Mononuclear cell (primary cell): ENCODE results near the gene INTS7. TPM values are rescaled to one million over a fixed set of nuclear protein-coding genes. Genes with fewer than 3 reads are reported as not detected.
"Not testable (repeated sequence)": the region's sequence is repeated elsewhere in the genome, so short reads cannot be mapped to it uniquely, and the experiment has no call there.

ENCODE experiments used
- H3K27me3 ChIP-seq: 2 replicates; pipeline ENCODE4 v1.6.0; 2011; ENCODE audit warnings: low read length, control low read depth; ENCODE audit not compliant: insufficient read depth
- H3K4me1 ChIP-seq: 2 replicates; pipeline ENCODE4 v1.5.1; 2011; ENCODE audit warnings: mild to moderate bottlenecking, low read length, control low read depth; ENCODE audit not compliant: insufficient read depth
- H3K4me3 ChIP-seq: 2 replicates; pipeline ENCODE4 v1.5.1; 2011; ENCODE audit warnings: mild to moderate bottlenecking, low read length, moderate library complexity
- H3K9me3 ChIP-seq: 2 replicates; pipeline ENCODE4 v1.5.1; 2011; ENCODE audit warnings: low read depth, mild to moderate bottlenecking, control low read depth, low read length
- total RNA-seq: library from RNA; depleted of rRNA; stranded (reverse); fragments of >200 nt; gene quantifications from one replicate; pipeline ENCODE4 v1.2.3, GENCODE V29; 2012

INTS7 gene
- total RNA-seq, 1 donor, result 3.8 TPM

GRCh38 chr1:211920141-211920572 lies 115.2 kb downstream of the INTS7 start:
- no peaks in the 10 kb centered on the region for H3K4me1 ChIP-seq

GRCh38 chr1:211918843-211919414 lies 116.4 kb downstream of the INTS7 start:
- Histone ChIP-seq H3K4me3 (no peak overlapping the region), H3K4me1 (no peaks in the 10 kb centered on the region), H3K27me3 (no peaks in the 10 kb centered on the region), H3K9me3 (no peaks in the 10 kb centered on the region)

More at GRCh38 chr1:211920141-211920572, 115.2 kb downstream of the INTS7 start:
- H3K27me3 ChIP-seq, result no peaks in the 10 kb centered on the region
- H3K4me3 ChIP-seq, result no peak overlapping the region
- no peaks in the 10 kb centered on the region for H3K9me3 ChIP-seq

- H3K4me1 ChIP-seq, H3K4me3 ChIP-seq, H3K27me3 ChIP-seq, H3K9me3 ChIP-seq: not testable (repeated sequence)
Observed at GRCh38 chr1:211916458-211916857, 118.9 kb downstream of the INTS7 start.

GRCh38 chr1:211915924-211916323 lies 119.4 kb downstream of the INTS7 start:
- peaks cover 4% of the 10 kb centered on the region for H3K4me1 ChIP-seq
- no peaks in the 10 kb centered on the region for H3K9me3 ChIP-seq
- H3K27me3 ChIP-seq, result no peaks in the 10 kb centered on the region
- H3K4me3 ChIP-seq, result no peak overlapping the region

GRCh38 chr1:211912844-211913432 lies 122.4 kb downstream of the INTS7 start:
- Histone ChIP-seq H3K4me1 (peaks cover 31% of the 10 kb centered on the region), H3K4me3 (no peak overlapping the region), H3K27me3 (no peaks in the 10 kb centered on the region), H3K9me3 (no peaks in the 10 kb centered on the region)

GRCh38 chr1:211912038-211912437 lies 123.3 kb downstream of the INTS7 start:
- Histone ChIP-seq H3K27me3 (no peaks in the 10 kb centered on the region), H3K4me3 (no peak overlapping the region), H3K4me1 (peaks cover 32% of the 10 kb centered on the region), H3K9me3 (no peaks in the 10 kb centered on the region)

- Histone ChIP-seq H3K4me3 (no peak overlapping the region), H3K9me3 (no peaks in the 10 kb centered on the region)
Observed at GRCh38 chr1:211910913-211911485, 124.4 kb downstream of the INTS7 start.

GRCh38 chr1:211910113-211910884 lies 125.1 kb downstream of the INTS7 start:
- no peak overlapping the region for H3K4me3 ChIP-seq
- peaks cover 32% of the 10 kb centered on the region for H3K4me1 ChIP-seq
- H3K9me3 ChIP-seq, result no peaks in the 10 kb centered on the region
- no peaks in the 10 kb centered on the region for H3K27me3 ChIP-seq

More at GRCh38 chr1:211910913-211911485, 124.4 kb downstream of the INTS7 start:
- peaks cover 32% of the 10 kb centered on the region for H3K4me1 ChIP-seq
- H3K27me3 ChIP-seq, result no peaks in the 10 kb centered on the region

- H3K9me3 ChIP-seq, result no peaks in the 10 kb centered on the region
- H3K27me3 ChIP-seq, result no peaks in the 10 kb centered on the region
- H3K4me1 ChIP-seq, result peaks cover 32% of the 10 kb centered on the region
- H3K4me3 ChIP-seq, result no peak overlapping the region
Observed at GRCh38 chr1:211909395-211909794, 126.0 kb downstream of the INTS7 start.

GRCh38 chr1:211908951-211909350 lies 126.4 kb downstream of the INTS7 start:
- no peaks in the 10 kb centered on the region for H3K27me3 ChIP-seq
- H3K9me3 ChIP-seq, result no peaks in the 10 kb centered on the region
- peaks cover 32% of the 10 kb centered on the region for H3K4me1 ChIP-seq
- H3K4me3 ChIP-seq, result no peak overlapping the region

- Histone ChIP-seq H3K4me3 (no peak overlapping the region), H3K4me1 (peaks cover 32% of the 10 kb centered on the region), H3K27me3 (no peaks in the 10 kb centered on the region), H3K9me3 (no peaks in the 10 kb centered on the region)
Observed at GRCh38 chr1:211908453-211908852, 126.9 kb downstream of the INTS7 start.

- Histone ChIP-seq H3K4me1 (peaks cover 7% of the 10 kb centered on the region), H3K27me3 (no peaks in the 10 kb centered on the region), H3K4me3 (no peak overlapping the region), H3K9me3 (no peaks in the 10 kb centered on the region)
Observed at GRCh38 chr1:211903490-211904245, 131.7 kb downstream of the INTS7 start.

- Histone ChIP-seq H3K4me3 (no peak overlapping the region), H3K9me3 (no peaks in the 10 kb centered on the region), H3K4me1 (no peaks in the 10 kb centered on the region), H3K27me3 (no peaks in the 10 kb centered on the region)
Observed at GRCh38 chr1:211902624-211903291, 132.6 kb downstream of the INTS7 start.

- H3K27me3 ChIP-seq, result no peaks in the 10 kb centered on the region
Observed at GRCh38 chr1:211901945-211902344, 133.4 kb downstream of the INTS7 start.

More at GRCh38 chr1:211901945-211902344, 133.4 kb downstream of the INTS7 start:
- Histone ChIP-seq H3K4me3 (no peak overlapping the region), H3K4me1 (no peaks in the 10 kb centered on the region), H3K9me3 (no peaks in the 10 kb centered on the region)
